Fibroblast of pulmonary artery (primary cell): ENCODE results near the gene TGFB2.
"Not testable (repeated sequence)": the region's sequence is repeated elsewhere in the genome, so short reads cannot be mapped to it uniquely, and the experiment has no call there.

Experiments
- DNase-seq: peaks from one replicate; pipeline ENCODE4 v3.0.0-alpha.2; 2010; ENCODE audit warnings: low read depth
- H3K4me3 ChIP-seq: replicated peaks from 2 replicates; pipeline ENCODE4 v1.5.1; 2011; ENCODE audit warnings: low read depth, mild to moderate bottlenecking, control low read depth, low read length, moderate library complexity
- TF ChIP-seq, protein P1 (sequence below): IDR thresholded peaks from 2 replicates; pipeline ENCODE4 v1.5.1; 2011; ENCODE audit warnings: mild to moderate bottlenecking, control low read depth, low read length, inconsistent platforms; ENCODE audit errors: missing control alignments

Gene TGFB2

GRCh38 chr1:218315638-218316037 lies 29.5 kb upstream of the TGFB2 start:
- no peak overlapping the region for H3K4me3 ChIP-seq
- no peak for DNase-seq
- TF ChIP-seq, protein P1, sequence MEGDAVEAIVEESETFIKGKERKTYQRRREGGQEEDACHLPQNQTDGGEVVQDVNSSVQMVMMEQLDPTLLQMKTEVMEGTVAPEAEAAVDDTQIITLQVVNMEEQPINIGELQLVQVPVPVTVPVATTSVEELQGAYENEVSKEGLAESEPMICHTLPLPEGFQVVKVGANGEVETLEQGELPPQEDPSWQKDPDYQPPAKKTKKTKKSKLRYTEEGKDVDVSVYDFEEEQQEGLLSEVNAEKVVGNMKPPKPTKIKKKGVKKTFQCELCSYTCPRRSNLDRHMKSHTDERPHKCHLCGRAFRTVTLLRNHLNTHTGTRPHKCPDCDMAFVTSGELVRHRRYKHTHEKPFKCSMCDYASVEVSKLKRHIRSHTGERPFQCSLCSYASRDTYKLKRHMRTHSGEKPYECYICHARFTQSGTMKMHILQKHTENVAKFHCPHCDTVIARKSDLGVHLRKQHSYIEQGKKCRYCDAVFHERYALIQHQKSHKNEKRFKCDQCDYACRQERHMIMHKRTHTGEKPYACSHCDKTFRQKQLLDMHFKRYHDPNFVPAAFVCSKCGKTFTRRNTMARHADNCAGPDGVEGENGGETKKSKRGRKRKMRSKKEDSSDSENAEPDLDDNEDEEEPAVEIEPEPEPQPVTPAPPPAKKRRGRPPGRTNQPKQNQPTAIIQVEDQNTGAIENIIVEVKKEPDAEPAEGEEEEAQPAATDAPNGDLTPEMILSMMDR = no peak

GRCh38 chr1:218317061-218317460 lies 28.1 kb upstream of the TGFB2 start:
- no peak overlapping the region for H3K4me3 ChIP-seq
- TF ChIP-seq, protein P1 = no peak
- DNase-seq = no peak

- H3K4me3 ChIP-seq, DNase-seq: not testable (repeated sequence)
Observed at GRCh38 chr1:218320182-218320581, 25.0 kb upstream of the TGFB2 start.

DNA sequence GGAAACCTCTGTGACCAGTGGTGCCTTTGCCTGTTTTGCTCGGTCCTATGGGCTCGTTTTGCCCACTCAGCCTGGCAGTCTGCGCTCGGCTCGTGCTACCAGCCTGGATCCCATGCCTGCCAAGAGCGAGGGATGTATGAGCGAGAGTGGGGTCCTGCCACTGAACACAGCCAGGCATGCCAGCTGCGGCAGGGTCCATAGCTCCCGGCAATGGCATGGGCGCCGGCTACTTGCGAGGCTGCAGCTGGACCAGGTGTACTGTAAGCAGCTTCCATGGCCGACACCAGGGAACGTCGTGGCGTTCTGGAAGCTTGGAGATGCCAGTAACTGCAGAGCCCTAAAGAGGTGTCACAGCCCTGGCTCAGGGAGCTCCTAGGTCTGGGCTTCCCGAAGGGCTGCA lies 22.4 kb upstream of the TGFB2 start:
- no peak overlapping the region for H3K4me3 ChIP-seq
- TF ChIP-seq, protein P1 = no peak
- DNase-seq = no peak

DNA sequence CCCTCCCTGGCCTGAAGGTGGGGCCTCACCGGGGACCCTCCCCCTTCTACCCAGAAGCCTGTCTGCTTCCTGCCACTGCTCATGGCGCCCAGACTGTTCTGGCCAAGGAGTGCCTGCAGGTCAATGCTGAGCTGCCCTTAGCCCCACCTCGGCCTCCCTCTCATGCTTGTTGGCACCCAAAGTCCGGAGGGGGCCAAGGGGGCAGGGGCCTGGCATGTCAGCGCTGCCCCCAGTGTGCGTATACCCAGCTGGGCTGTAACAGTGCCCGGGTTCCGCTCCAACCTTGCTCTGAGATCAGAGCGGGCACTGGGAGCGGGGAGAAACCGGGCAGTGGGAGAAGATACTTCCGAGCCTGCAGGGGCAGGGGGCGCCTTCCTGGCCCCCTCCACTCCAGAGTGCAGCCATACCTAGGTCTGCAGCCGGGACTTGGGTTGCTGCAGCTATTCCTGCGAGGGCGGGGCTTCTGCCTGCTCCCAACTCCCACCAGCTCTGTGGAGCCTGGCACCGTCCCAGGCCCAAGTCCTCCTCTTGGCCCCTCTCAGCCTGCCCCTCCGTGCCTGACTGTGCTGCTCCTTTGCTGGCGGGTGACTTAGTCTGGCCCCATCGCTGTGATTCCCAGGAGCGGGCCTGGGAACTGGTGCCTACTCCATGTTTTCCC lies 21.4 kb upstream of the TGFB2 start:
- H3K4me3 ChIP-seq = no peak overlapping the region
- TF ChIP-seq, protein P1 = no peak
- no peak for DNase-seq

- TF ChIP-seq, protein P1 = no peak
Observed at GRCh38 chr1:218324226-218324580, 20.9 kb upstream of the TGFB2 start.

DNA sequence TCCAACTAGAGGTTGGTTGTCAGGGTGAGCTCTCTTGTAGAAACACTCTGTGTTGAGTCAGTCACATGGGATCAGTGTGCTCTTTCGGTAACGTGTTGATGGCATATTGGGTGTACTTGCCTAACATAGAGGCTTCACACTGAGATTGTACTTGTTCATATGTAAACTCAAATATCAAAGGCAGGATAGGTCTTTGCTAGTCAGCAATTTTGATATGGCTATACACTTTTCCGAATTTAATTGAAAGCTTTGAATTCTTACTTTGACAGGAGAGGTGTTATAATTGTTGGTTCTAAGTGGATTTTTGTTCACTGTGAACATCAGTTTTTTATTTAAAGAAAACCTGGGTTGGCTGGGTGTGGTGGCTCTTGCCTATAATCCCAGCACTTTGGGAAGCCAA lies 16.4 kb upstream of the TGFB2 start:
- no peak for DNase-seq
- no peak overlapping the region for H3K4me3 ChIP-seq
- TF ChIP-seq, protein P1 = no peak

More at GRCh38 chr1:218324226-218324580, 20.9 kb upstream of the TGFB2 start:
- DNase-seq = no peak
- H3K4me3 ChIP-seq = no peak overlapping the region
